Kidney epithelial cell (primary cell): Measurements from ENCODE around the gene SLC38A9. TPM values are rescaled to one million over a fixed set of nuclear protein-coding genes. Genes with fewer than 3 reads are reported as not detected.

Source experiments
- DNase-seq: peaks from one replicate; pipeline ENCODE4 v3.0.0-alpha.2; 2010; ENCODE audit warnings: low read depth
- H3K27me3 ChIP-seq: 2 replicates; pipeline ENCODE4 v1.6.0; 2011; ENCODE audit warnings: low read length; ENCODE audit not compliant: control insufficient read depth, insufficient read depth
- H3K36me3 ChIP-seq: 2 replicates; pipeline ENCODE4 v1.5.1; 2011; ENCODE audit warnings: low read length; ENCODE audit not compliant: control insufficient read depth, insufficient read depth
- H3K4me3 ChIP-seq: 2 replicates; pipeline ENCODE4 v1.5.1; 2011; ENCODE audit warnings: low read depth, mild to moderate bottlenecking, control low read depth, low read length
- CTCF ChIP-seq: IDR thresholded peaks from 2 replicates; pipeline ENCODE4 v1.5.1; 2011; ENCODE audit warnings: mild to moderate bottlenecking, moderate library complexity, low read length, control low read depth, inconsistent platforms; ENCODE audit not compliant: insufficient read depth, poor library complexity, severe bottlenecking
- total RNA-seq: library from RNA; depleted of rRNA; stranded (reverse); fragments of >200 nt; gene quantifications from 2 replicates; pipeline ENCODE4 v1.2.3, GENCODE V29; 2015

SLC38A9 gene
- total RNA-seq, 1 donor from 2014 or later, result 21.5 TPM

GRCh38 chr5:55692106-55692417 is 20.1 kb downstream of the SLC38A9 start:
- Histone ChIP-seq H3K4me3 (no peak overlapping the region), H3K36me3 (no peaks in the 10 kb centered on the region), H3K27me3 (no peaks in the 10 kb centered on the region)
- DNase-seq, result no peak
- no peak for TF ChIP-seq CTCF

- peak; percentile 43 for TF ChIP-seq CTCF
- Histone ChIP-seq H3K27me3 (no peaks in the 10 kb centered on the region), H3K4me3 (no peak overlapping the region), H3K36me3 (no peaks in the 10 kb centered on the region)
- DNase-seq, result no peak
Observed at GRCh38 chr5:55691265-55692105, 20.6 kb downstream of the SLC38A9 start.

GRCh38 chr5:55682071-55682470 is 30.1 kb downstream of the SLC38A9 start:
- H3K27me3 ChIP-seq, result no peaks in the 10 kb centered on the region
- no peak for TF ChIP-seq CTCF
- no peak for DNase-seq
- H3K36me3 ChIP-seq, result no peaks in the 10 kb centered on the region
- H3K4me3 ChIP-seq, result no peak overlapping the region

GRCh38 chr5:55681301-55681700 is 30.8 kb downstream of the SLC38A9 start:
- H3K36me3 ChIP-seq, result no peaks in the 10 kb centered on the region
- H3K4me3 ChIP-seq, result no peak overlapping the region
- no peaks in the 10 kb centered on the region for H3K27me3 ChIP-seq
- TF ChIP-seq CTCF, result no peak
- no peak for DNase-seq

- no peak for DNase-seq
- Histone ChIP-seq H3K4me3 (no peak overlapping the region), H3K36me3 (no peaks in the 10 kb centered on the region), H3K27me3 (no peaks in the 10 kb centered on the region)
- TF ChIP-seq CTCF, result no peak
Observed at GRCh38 chr5:55680353-55680752, 31.8 kb downstream of the SLC38A9 start.

DNA sequence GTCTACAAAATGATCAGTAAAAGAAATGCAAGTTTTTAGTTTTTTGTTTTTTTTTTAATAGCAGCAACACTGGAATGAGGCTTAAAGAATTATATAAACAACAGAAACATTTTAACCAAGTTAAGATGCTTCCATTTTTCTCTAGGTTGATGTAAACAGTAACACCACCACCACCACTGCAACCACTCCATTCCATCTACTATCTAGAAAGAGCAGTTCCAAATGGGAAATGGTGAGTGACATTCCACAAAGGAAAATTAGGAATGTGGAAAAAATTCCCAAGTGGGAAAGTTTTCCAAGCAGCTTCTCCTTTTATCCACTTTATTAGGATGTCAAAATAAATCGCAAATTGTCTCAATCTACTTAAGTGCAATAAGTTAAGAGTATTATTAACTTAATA is 32.6 kb downstream of the SLC38A9 start:
- Histone ChIP-seq H3K27me3 (no peaks in the 10 kb centered on the region), H3K36me3 (no peaks in the 10 kb centered on the region), H3K4me3 (no peak overlapping the region)
- DNase-seq, result no peak
- TF ChIP-seq CTCF, result no peak
